Camera-type eye (tissue), 1 donor: ENCODE results near the gene SAMD8. TPM values are rescaled to one million over a fixed set of nuclear protein-coding genes. Genes with fewer than 3 reads are reported as not detected.

Experiments
- total RNA-seq: library from RNA; depleted of rRNA; stranded (reverse); fragments of >200 nt; gene quantifications from one replicate; pipeline ENCODE4 v1.2.3, GENCODE V29; 2014

Gene SAMD8
- 55.9 TPM for total RNA-seq

GRCh38 chr10:75111365-75111906, at the start of gene SAMD8:
SAMD8 (plus strand) TSS chr10:75111656; CDS start chr10:75150529, 38,873 bp downstream.

DNA sequence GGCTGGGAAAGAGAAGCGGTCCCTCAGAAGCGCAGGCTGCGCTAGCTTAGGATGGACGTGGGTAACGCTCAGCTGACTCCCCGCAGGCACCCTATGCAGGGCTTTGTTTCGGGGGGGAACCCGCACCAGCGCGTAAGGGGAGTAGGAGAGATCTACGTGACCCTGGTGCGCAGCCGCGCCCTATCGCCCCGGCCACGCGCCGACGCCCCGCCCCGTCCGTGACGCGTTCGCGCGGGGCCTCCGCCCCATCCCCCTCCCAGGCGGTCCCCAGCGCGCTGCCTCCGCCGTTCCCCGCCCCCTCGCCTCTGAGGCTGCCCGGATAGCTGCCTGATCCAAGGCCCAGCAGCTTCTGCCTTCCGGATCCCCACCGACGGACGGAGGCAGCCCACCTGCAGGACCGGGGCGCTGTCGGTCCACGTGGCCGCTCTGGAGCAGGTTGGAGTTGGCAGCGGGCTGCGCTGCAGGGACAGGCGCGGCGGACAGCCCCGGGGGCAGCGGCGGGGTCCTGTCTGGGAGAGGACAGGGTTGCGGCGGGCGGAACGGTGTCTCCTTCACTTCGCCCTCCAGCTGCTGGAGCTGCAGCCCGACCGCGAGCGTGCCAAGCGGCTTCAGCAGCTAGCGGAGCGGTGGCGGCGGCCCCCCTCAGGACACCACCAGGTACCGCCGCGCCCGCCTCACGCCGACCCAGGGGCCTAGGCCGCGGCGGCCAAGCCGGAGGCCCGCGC, 99.0 kb downstream of the SAMD8 start, which contains the start of gene VDAC2:
Gene VDAC2, plus strand, starts transcription at position 515 of the 725 bp plus-strand sequence. CDS start 363 bp downstream, outside the sequence.

Other genes with a start within 250 kb of the SAMD8 start
- 121 TPM for gene VDAC2, start 99.1 kb downstream of the SAMD8 start, total RNA-seq
- 5.6 TPM for gene COMTD1, start 124.3 kb downstream of the SAMD8 start, total RNA-seq